SH-SY5Y (cell line): ENCODE data around the gene ACTRT2.

Experiments
- GATA2 ChIP-seq: IDR thresholded peaks from 2 replicates; pipeline ENCODE4 v1.6.1; 2011; ENCODE audit warnings: mild to moderate bottlenecking, low read depth, low read length
- GATA3 ChIP-seq: IDR thresholded peaks from 2 replicates; pipeline ENCODE4 v1.6.1; 2011; ENCODE audit warnings: low read depth, mild to moderate bottlenecking, low read length, moderate library complexity

GRCh38 chr1:3053986-3054385, 32.7 kb downstream of the ACTRT2 start:
- no peak for TF ChIP-seq GATA2
- no peak for TF ChIP-seq GATA3
